Germinal center (tissue), 1 donor: ENCODE data around the gene EIF2S3.
"Not testable (repeated sequence)": the region's sequence is repeated elsewhere in the genome, so short reads cannot be mapped to it uniquely, and the experiment has no call there.

Source experiments
- DNase-seq: peaks from one replicate; pipeline ENCODE4 v3.0.0; 2012; ENCODE audit warnings: mixed read lengths, low spot score

Gene EIF2S3

DNA sequence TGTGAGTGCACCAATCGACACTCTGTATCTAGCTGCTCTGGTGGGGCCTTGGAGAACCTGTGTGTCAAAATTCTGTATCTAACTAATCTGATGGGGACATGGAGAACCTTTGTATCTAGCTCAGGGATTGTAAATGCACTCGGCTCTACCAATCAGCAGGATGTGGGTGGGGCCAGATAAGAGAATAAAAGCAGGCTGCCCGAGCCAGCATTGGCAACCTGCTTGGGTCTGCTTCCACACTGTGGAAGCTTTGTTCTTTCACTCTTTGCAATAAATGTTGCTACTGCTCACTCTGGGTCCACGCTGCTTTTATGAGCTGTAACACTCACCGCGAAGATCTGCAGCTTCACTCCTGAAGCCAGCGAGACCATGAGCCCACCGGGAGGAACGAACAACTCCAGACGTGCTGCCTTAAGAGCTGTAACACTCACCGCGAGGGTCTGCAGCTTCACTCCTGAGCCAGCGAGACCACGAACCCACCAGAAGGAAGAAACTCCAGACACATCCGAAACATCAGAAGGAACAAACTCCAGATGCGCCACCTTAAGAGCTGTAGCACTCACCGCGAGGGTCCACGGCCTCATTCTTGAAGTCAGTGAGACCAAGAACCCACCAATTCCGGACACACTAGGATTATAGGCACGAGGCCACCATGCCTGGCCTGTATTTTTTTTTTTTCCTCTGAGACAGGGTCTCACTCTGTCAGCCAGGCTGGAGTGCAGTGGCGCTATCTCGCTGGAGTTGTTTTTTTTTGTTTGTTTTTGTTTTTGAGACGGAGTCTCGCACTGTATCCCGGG is 4.0 kb upstream of the EIF2S3 start:
- DNase-seq: not testable (repeated sequence)

DNA sequence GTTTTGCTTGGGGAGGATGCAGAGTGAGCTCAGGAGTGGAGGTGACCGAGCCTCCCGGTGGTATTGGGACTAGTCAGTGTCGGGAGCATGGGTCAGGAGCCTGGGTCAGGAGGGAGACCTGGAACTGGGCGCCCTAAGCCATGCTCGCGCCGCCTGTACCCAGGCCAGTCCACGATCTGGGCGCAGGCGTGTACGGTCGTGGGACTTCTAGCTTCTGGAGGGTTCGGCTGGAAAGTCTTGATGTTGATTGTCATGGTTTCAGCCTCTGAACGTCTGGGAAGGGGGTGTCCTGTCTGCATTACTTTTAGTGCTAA is 244 bp downstream of the EIF2S3 start:
- no peak for DNase-seq

DNA sequence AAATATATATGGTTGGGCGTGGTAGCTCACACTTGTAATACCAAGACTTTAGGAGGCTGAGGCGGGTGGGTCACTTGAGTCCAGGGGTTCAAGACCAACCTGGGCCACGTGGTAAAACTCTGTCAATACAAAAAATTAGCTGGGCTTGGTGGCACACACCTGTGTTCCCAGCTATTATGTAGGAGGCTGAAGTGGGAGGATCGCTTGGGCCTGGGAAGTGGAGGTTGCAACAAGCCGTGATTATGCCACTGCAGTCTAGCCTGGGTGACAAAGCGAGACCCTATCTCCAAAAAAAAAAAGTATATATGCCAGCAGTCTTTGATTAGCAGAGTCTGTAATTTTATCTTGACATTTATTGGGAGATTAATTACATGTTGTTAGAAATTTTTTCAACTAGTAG is 8.7 kb downstream of the EIF2S3 start:
- no peak for DNase-seq

DNA sequence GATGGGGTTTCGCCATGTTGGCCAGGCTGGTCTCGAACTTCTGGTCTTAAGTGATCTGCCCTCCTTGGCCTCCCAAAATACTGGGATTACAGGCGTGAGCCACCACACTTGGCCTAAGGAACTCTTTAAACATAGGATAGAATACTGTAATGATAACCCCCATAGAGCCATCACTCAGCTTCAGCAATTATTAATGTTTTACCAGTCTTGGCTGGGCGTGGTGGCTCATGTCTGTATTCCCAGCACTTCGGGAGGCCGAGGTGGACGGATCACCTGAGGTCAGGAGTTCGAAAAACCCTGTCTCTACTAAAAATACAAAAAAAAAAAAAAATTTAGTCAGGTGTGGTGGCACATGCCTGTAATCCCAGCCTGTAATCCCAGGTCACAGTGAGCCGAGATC is 15.1 kb downstream of the EIF2S3 start:
- DNase-seq: no peak

DNA sequence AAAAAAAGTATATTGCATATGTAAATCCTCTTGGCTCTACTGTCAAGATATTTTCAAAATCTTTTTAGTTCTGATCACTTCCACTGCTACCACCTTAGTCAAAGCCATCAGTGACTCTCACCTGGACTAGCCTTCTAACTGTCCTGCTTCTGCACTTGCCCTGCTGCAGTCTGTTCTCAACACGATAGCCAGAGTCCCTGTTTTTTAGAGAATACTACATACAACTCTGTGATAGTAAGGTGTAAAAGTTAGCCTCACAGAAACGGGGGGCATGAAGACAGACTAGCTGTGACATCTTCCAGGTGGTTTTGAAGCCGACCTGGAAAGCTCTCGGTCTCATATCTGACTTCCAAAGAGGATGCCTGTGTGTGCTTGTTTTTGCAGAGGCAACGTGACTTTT is 24.7 kb downstream of the EIF2S3 start:
- no peak for DNase-seq

DNA sequence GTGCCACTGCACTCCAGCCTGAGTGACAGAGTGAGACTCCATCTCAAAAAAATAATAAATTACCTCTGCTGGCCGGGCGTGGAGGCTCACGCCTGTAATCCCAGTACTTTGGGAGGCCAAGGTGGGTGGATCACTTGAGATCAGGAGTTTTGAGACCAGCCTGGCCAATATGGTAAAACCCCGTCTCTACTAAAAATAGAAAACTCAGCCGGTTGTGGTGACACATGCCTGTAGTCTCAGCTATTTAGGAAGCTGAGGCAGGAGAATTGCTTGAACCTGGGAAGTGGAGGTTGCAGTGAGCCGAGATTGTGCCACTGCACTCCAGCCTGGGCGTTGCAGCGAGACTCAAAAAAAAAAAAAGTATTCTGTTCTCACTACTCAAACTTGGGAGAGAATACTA is 25.5 kb downstream of the EIF2S3 start:
- not testable (repeated sequence) for DNase-seq

DNA sequence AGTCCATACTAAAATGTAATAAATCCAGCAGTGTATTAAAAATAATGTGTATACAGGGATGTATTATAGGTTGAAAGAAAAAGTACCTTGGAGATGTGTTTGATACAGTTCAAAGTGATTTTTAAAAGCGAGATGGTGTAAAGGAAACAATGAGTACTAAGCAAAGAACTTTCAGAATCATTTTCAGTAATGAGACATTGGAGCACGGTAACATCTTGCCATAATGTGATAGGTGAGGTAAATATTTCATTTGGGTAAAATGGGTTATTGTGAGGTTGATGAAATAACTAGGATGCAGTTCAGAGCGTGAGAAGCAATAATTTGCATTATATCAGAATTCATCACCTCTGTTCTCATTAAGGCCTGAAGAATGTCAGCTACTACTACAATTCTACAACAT is 25.9 kb downstream of the EIF2S3 start:
- DNase-seq: no peak

DNA sequence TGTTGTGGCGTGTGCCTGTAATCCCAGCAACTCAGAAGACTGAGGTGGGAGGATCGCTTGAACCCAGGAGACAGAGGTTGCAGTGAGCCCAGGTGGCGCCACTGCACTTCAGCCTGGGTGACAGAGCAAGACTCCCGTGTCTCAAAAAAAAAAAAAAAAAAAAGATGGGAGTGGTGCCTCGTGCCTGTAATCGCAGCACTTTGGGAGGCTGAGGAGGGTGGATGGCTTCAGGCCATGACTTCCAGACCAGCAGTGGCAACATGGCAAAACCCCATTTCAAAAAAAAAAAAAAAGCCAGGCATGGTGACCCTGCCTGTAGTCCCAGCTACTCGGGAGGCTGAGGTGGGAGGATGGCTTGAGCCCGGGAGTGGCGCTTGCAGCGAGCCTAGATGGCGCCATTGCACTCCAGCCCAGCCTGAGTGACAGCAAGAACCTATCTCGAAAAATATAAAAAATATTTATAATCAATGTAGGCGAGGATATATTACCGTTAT is 27.0 kb downstream of the EIF2S3 start:
- no peak for DNase-seq

DNA sequence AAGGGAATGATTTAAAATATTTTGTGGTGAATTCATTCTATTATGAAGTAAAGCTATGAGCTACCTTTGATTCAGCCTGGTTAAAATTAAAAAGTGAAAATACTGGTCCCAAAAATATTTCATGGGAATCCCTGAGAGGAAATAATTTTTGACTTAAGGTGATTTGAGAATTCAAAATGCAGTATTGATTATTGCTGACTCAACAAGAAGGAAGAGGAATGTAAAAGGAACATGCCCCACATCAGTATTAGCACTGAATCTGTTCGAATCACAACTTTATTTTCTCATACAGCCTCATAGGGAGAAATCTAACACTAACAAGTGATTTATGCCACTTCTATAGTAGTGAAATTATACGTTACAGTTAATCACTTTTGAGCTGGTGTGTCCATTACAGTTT is 27.7 kb downstream of the EIF2S3 start:
- no peak for DNase-seq

DNA sequence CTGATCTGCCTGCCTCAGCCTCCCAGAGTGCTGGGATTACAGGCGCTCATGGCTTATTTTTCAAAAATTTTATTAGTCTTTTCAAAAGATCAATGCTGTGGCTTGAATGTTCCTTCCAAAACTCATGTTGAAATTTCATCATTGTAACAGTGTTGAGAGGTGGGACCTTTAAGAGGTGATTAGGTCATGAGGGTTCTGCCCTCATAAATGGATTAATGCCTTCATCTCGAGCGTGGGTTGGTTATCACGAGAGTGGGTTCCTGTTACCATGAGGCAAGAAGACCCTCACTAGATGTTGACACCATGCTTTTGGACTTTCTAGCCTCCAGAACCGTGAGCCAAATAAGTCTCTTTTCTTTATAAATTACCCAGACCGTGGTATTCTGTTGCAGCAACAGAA is 30.3 kb downstream of the EIF2S3 start:
- no peak for DNase-seq

DNA sequence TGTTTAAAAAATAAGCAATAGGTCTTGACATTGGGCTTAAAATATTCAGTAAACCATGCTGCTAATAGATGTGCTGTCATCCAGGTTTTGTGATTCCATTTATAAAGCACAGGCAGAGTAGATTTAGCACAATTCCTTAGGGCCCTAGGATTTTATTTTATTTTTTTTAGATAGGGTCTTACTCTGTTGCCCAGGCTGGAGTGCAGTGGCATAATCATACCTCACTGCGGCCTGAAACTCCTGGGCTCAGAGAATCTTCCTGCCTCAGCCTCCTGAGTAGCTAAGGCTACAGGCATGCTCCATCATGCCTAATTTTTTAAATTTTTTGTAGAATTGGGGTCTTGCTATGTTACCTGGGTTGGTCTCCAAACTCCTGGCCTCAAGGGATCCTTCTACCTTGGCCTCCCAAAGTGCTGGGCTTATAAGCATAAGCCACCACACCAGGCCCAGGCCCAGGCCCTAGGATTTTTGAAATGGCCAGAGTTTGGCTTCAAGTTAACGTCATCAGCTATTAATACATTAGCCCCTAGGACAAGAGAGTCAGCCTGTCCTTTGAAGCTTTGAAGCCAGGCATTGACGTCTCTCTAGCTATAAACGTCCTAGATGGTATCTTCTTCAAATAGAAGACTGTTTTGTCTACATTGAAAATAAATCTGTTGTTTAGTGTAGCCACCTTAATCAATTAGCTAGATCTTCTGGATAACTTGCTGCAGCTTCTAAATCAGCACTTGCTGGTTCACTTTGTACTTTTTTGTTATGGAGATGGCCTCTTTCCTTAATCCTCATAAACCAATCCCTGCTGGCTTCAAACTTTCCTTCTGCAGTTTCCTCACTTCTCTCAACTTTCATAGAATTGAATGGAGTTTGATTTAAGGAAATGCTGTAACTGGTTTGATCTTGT is 35.8 kb downstream of the EIF2S3 start:
- no peak for DNase-seq

DNA sequence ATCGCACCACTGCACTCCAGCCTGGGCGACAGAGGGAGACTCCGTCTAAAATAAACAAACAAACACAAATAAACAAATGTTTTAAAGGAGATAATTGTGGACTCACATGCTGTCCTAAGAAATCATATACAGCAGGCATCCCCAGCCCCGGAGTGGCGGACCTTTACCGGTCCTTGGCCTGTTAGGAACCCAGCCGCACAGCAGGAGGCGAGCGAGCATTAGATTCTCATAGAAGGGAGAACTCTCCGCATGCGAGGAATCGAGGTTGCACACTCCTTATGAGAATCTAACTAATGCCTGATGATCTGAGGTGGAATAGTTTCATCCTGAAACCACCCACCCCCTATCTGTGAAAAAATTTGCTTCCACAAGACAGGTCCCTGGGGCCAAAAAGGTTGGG is 39.0 kb downstream of the EIF2S3 start:
- DNase-seq: no peak

DNA sequence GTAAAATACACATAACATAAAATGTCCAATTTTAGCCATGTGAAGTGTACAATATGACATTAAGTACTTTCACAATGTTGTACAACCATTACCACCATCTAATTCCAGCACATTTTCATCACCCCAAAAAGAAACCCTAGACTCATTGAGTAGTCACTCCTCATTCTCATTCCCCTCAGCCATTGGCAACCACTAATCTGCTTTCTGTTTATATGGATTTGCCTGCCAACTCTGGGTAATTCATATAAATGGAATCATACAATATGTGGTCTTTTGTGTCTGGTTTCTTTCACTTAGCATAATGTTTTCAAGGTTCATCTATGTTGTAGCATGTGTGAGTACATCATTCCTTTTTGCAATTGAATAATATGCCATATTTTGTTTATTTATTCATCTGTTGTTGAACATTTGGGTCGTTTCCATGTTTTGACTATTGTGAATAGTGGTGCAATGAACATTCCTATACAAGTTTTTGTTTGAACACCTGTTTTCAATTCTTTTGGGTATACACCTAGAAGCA is 43.0 kb downstream of the EIF2S3 start:
- no peak for DNase-seq

DNA sequence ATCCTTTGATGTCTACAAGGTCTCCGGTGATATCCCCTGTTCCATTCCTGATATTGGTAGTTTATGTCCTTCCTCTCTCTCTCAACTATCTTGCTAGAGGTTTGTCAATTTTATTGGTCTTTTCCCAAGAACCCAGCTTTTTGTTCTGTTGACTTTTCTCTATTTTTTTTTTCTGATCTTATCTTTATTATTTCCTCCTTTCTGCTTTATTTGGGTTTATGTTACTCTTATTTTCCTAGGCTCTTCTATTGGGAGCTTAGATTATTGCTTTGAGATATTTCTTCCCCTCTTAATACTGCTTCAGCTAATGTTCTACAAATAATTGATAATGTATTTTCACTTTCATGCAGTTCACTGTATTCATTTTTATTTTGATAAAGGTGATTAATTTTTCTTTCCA is 44.2 kb downstream of the EIF2S3 start:
- no peak for DNase-seq

DNA sequence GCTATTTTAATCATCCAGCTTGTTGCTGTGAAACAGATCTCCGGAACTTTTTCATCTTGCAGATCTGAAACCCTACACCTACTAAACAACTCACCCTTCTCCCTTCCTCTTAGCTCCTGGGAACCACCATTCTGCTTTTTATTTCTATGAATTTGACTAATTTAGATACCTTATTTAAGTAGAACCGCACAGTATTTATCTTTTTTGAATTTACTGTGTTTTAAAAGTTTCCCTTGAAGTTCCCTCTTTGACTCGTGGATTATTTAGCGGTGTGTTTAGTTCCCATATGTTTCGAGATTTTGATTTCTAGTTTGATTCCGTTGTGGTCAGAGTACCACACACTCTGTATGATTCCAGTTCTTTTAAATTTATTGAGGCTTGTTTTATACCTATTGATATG is 44.6 kb downstream of the EIF2S3 start:
- DNase-seq: no peak

DNA sequence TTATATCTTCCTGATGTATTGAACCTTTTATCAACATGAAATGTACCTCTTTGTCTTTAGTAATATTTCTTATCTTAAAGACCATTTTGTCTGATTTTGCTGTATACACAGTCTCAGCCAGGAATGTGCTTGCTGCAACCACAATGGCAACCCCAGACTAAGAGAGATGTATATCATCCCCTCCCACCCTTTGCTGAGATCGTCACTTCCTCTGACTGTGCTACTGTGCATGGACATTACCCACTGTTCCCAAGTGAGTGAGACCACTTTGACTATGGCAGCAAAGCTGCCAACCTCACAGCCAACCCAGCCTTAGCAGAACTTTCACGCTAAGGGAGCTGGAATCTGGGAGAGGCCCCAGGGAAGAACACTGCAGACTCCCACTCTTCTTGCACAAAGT is 46.0 kb downstream of the EIF2S3 start:
- no peak for DNase-seq

DNA sequence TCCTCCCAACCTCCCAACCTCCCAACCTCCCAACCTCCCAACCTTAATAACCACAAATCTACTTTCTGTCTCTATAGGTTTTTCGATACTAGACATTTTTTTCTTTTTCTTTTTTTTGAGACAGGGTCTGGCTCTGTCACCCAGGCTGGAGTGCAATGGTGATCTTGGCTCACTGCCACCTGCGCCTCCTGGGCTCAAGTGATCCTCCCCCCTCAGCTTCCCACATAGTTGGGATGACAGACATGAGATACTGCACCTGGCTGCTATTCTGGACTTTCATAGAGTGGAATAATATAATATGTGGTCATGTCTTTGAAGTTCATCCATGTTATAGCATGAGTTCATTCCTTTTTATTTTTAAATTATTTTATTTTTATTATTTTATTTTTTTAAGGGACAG is 55.3 kb downstream of the EIF2S3 start:
- no peak for DNase-seq

DNA sequence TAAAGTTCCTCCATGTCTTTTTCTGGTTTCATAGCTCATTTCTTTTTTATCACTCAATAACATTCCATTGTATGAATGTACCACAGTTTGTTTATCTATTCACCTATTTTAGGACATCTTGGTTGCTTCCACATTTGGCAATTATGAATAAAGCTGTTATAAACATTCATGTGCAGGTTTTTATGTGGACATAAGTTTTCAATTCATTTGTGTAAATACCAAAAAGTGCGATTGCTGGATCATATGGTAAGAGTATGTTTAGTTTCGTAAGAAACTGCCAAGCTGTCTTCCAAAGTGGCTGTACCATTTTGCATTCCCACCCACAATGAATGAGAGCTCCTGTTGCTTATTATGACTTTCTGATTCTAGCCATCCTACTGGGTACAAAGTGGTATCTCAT is 58.4 kb downstream of the EIF2S3 start:
- DNase-seq: no peak

DNA sequence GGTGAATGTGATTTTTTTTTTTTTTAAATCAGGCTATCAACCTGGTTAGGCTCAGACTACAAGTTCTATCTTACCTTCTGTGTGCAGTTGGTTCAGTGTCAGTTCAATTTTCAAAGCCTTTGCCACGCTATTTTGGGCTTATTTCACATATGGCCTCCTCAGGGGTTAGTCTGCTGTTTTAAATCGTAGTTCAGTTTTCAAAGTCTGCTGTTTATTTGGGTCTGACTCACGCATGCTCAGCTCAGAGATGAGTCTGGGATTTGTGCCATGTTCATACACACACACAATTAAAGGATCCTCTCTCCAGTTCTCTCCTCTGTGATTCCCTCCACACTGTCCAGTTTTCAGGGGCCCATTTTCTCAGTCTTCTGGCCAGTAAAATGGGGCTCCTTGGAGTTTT is 62.5 kb downstream of the EIF2S3 start:
- DNase-seq: no peak

DNA sequence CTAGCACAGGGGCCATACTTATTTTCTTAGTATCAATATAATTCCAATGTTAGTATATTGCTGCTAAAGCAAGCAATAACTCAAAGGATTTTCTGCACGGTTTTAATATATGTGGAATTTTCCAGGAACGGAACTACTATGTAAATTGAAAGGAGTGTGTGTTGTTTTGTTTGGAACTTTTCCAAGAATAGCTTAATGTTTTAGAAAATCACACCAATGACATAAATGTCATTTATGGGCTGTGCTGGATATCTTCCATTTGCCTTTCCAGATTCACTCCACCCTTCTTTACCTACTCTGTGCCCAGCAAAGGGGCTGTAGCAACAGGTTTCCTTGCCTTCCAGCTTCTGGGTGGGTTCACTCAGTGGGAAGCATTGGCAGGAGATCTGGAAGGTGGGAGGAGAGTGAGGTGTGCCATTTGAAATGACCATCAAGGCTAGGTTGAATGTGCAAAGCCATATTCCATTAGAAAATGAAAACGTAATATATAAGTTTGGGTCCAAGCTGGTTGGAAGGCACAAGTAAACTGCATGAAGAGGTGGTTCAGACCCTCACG is 69.6 kb downstream of the EIF2S3 start:
- DNase-seq: no peak

DNA sequence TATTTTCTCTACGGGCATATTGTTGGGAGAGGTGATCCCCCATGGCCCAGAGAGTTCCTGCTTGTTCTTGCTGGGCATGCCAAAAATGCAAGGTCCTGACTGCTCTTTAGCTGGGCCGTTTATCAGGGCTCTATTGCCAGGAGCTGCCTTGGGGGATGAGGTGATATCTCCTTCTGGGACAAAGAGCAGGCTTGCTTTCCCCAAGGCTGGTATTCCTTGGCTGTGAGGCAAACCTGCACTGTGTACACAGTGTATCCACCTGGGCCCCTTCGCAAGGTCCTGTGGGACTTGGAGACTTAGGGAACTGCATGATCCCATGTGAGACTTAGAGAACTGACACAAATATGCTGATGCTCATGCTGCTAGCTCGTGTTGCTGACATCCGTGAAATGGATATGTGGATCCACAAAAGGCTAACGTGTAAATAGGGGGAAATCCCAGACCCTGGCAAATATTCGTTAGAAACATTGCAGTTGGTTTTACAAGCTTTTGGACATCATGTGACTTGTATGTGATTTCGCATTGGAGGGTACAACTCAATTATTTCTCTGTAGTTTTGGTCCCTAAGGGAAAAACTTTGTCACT is 70.4 kb downstream of the EIF2S3 start:
- no peak for DNase-seq
